A549 (cell line): ENCODE results near the gene DCAF6. TPM values are rescaled to one million over a fixed set of nuclear protein-coding genes. Genes with fewer than 3 reads are reported as not detected.

Experiments used
- ATAC-seq, 2 experiments: fragments of 200-7000 bp in 1 of 2; fragments of >200 bp in 1 of 2; cut with Nextera tagmentation in 1 of 2; cut with Tn5 transposase in 1 of 2; 3 replicates each; pipeline versions ENCODE4 v1.8.0 to v1.9.1; 2018 to 2020; ENCODE audit warnings: mild to moderate bottlenecking in 1 of 2, moderate library complexity in 1 of 2
- CTCF ChIA-PET: fragments of 300-600 bp; sonication (Branson Sonifier 250); formaldehyde crosslinking; extraction: SDS; loops from one replicate; lab custom pipeline; 2021; ENCODE audit warnings: antibody characterized with exemption, inconsistent platforms; lab: Yijun Ruan, JAX
- POLR2A ChIA-PET: fragments of 350-600 bp; formaldehyde crosslinking; extraction: SDS; loops from one replicate; lab custom pipeline; 2021; ENCODE audit warnings: antibody characterized with exemption, inconsistent platforms; lab: Yijun Ruan, JAX
- DNase-seq, 2 experiments: peaks; one replicate each; pipeline versions ENCODE4 v3.0.0 to v3.0.0-alpha.2; 2011 to 2016; ENCODE audit warnings: low read depth in 1 of 2, low spot score in 1 of 2
- FAIRE-seq: peaks from 2 replicates; lab custom pipeline; 2011; peaks lifted over from hg19 to GRCh38; lab: Jason Lieb, UNC
- H3K27ac ChIP-seq, 2 experiments: fragments of >200 bp; sonication (Bioruptor Twin); formaldehyde crosslinking; 3 replicates each; pipeline ENCODE4 v1.5.1; 2016 to 2017
- H3K4me1 ChIP-seq: fragments of >200 bp; sonication (Bioruptor Twin); formaldehyde crosslinking; 3 replicates; pipeline ENCODE4 v1.6.1; 2016
- H3K4me2 ChIP-seq: fragments of >200 bp; sonication (Bioruptor Twin); formaldehyde crosslinking; 3 replicates; pipeline ENCODE4 v1.6.1; 2016
- H3K4me3 ChIP-seq: fragments of >200 bp; sonication (Bioruptor Twin); formaldehyde crosslinking; 3 replicates; pipeline ENCODE4 v1.5.1; 2016
- H3K9me3 ChIP-seq: fragments of >200 bp; sonication (Bioruptor Twin); formaldehyde crosslinking; 3 replicates; pipeline ENCODE4 v1.6.1; 2016
- BHLHE40 ChIP-seq: IDR thresholded peaks from 2 replicates; pipeline ENCODE4 v1.6.1; 2012; ENCODE audit warnings: low read depth, low read length, inconsistent platforms
- CHD2 ChIP-seq: fragments of 150-350 bp; IDR thresholded peaks from 2 replicates; pipeline ENCODE4 v1.6.1; 2014; ENCODE audit warnings: low read length; ENCODE audit not compliant: partially characterized antibody
- CTCF ChIP-seq: fragments of >200 bp; sonication (Bioruptor Twin); formaldehyde crosslinking; IDR thresholded peaks from 3 replicates; pipeline ENCODE4 v1.5.1; 2016
- ELK1 ChIP-seq: fragments of 150-350 bp; IDR thresholded peaks from 2 replicates; pipeline ENCODE4 v1.6.1; 2014; ENCODE audit warnings: low read depth, mild to moderate bottlenecking, low read length
- EP300 ChIP-seq, 2 experiments: fragments of >200 bp; sonication (Bioruptor Twin); formaldehyde crosslinking; IDR thresholded peaks; 2 replicates in 1 of 2; 3 replicates in 1 of 2; pipeline ENCODE4 v1.6.1; 2016 to 2017
- FOSB ChIP-seq: fragments of 250-450 bp; sonication (Bioruptor Pico); IDR thresholded peaks from 2 replicates; pipeline ENCODE4 v1.5.0; 2020; ENCODE audit warnings: mild to moderate bottlenecking, moderate library complexity
- FOXS1 ChIP-seq: fragments of 250-450 bp; sonication (Bioruptor Pico); IDR thresholded peaks from 2 replicates; pipeline ENCODE4 v1.5.0; 2020; ENCODE audit warnings: mild to moderate bottlenecking, moderate library complexity
- HES2 ChIP-seq: fragments of >200 bp; sonication (Bioruptor Twin); formaldehyde crosslinking; IDR thresholded peaks from 2 replicates; pipeline ENCODE4 v1.6.1; 2016
- HOXA7 ChIP-seq: fragments of 250-450 bp; sonication (Bioruptor Pico); IDR thresholded peaks from 2 replicates; pipeline ENCODE4 v1.5.0; 2020; ENCODE audit warnings: mild to moderate bottlenecking, moderate library complexity
- HOXB13 ChIP-seq: fragments of 250-450 bp; sonication (Bioruptor Pico); IDR thresholded peaks from 2 replicates; pipeline ENCODE4 v1.5.0; 2020; ENCODE audit warnings: low read depth, mild to moderate bottlenecking, moderate library complexity
- KDM1A ChIP-seq: fragments of 200-600 bp; sonication (generic); IDR thresholded peaks from 2 replicates; pipeline ENCODE4 v1.6.1; 2016; ENCODE audit warnings: low read depth, mild to moderate bottlenecking
- KDM5A ChIP-seq: fragments of 200-600 bp; sonication (generic); IDR thresholded peaks from 2 replicates; pipeline ENCODE4 v1.6.1; 2016; ENCODE audit warnings: antibody characterized with exemption, mild to moderate bottlenecking
- MAX ChIP-seq: IDR thresholded peaks from 2 replicates; pipeline ENCODE4 v1.6.1; 2012
- NFE2L2 ChIP-seq: fragments of 150-350 bp; conservative IDR thresholded peaks from 2 replicates; pipeline ENCODE4 v1.6.1; 2014; ENCODE audit warnings: low read length
- RARB ChIP-seq: fragments of 250-450 bp; sonication (Bioruptor Pico); IDR thresholded peaks from 2 replicates; pipeline ENCODE4 v1.8.0; 2021; ENCODE audit warnings: mild to moderate bottlenecking, moderate library complexity
- RFX5 ChIP-seq: fragments of 450-650 bp; IDR thresholded peaks from 2 replicates; pipeline ENCODE4 v1.7.1; 2014; ENCODE audit warnings: antibody characterized with exemption, mild to moderate bottlenecking, moderate library complexity
- RNF2 ChIP-seq: fragments of 200-600 bp; sonication (generic); IDR thresholded peaks from 2 replicates; pipeline ENCODE4 v1.6.1; 2016; ENCODE audit warnings: low read depth, mild to moderate bottlenecking, antibody characterized with exemption, moderate library complexity, borderline replicate concordance
- SMC3 ChIP-seq: fragments of >200 bp; sonication (Bioruptor Twin); formaldehyde crosslinking; IDR thresholded peaks from 3 replicates; pipeline ENCODE4 v1.6.1; 2018; ENCODE audit warnings: inconsistent platforms
- TP53 ChIP-seq: fragments of 250-450 bp; sonication (Bioruptor Pico); IDR thresholded peaks from 2 replicates; pipeline ENCODE4 v1.5.0; 2021; ENCODE audit warnings: mild to moderate bottlenecking, moderate library complexity
- USF2 ChIP-seq: fragments of 450-650 bp; IDR thresholded peaks from 2 replicates; pipeline ENCODE4 v1.6.1; 2014; ENCODE audit warnings: antibody characterized with exemption
- ZFP36 ChIP-seq: fragments of 450-650 bp; IDR thresholded peaks from 2 replicates; pipeline ENCODE4 v1.6.1; 2014; ENCODE audit warnings: borderline replicate concordance; ENCODE audit not compliant: partially characterized antibody
- ZNF302 ChIP-seq: fragments of 250-450 bp; sonication (Bioruptor Pico); IDR thresholded peaks from 2 replicates; pipeline ENCODE4 v1.9.0; 2021; ENCODE audit warnings: inconsistent platforms, mild to moderate bottlenecking, moderate library complexity
- ZSCAN20 ChIP-seq: fragments of 250-450 bp; sonication (Bioruptor Pico); IDR thresholded peaks from 2 replicates; pipeline ENCODE4 v1.8.0; 2022; ENCODE audit warnings: mild to moderate bottlenecking, moderate library complexity
- WGBS: methylation state at CpG from one replicate; pipeline ENCODE4 v1.1.6; 2017; ENCODE audit errors: missing lambda C conversion rate; 5-methylcytosine and 5-hydroxymethylcytosine counted together
- polyA plus RNA-seq, 4 experiments: library from polyadenylated mRNA; depleted of rRNA in 3 of 4; stranded (reverse); fragments of >200 nt; fragmentation: RNase III in 1 of 4; extraction: RNeasy Plus Mini Kit Qiagen cat#74134 plus additional on column Dnase treatment in 1 of 4; gene quantifications; 2 replicates in 3 of 4; 3 replicates in 1 of 4; pipeline ENCODE4 v1.2.3, GENCODE V29; 2011 to 2017
- TF ChIP-seq, protein P1 (sequence below): IDR thresholded peaks from 2 replicates; pipeline ENCODE4 v1.6.1; 2012
- TF ChIP-seq, protein P2 (sequence below): fragments of 250-450 bp; sonication (Bioruptor Pico); IDR thresholded peaks from 2 replicates; pipeline ENCODE4 v1.5.0; 2020; ENCODE audit warnings: low read depth, mild to moderate bottlenecking, moderate library complexity

Gene DCAF6
- polyA plus RNA-seq, 2 of the 4 experiments (the other 2 are of a cell fraction) = 39.9 to 74.7 TPM

GRCh38 chr1:167910530-167910929, 26.0 kb upstream of the DCAF6 start (continued):
- no peak for TF ChIP-seq ELK1
- no peak for TF ChIP-seq ZFP36
- no peak for TF ChIP-seq BHLHE40

DNA sequence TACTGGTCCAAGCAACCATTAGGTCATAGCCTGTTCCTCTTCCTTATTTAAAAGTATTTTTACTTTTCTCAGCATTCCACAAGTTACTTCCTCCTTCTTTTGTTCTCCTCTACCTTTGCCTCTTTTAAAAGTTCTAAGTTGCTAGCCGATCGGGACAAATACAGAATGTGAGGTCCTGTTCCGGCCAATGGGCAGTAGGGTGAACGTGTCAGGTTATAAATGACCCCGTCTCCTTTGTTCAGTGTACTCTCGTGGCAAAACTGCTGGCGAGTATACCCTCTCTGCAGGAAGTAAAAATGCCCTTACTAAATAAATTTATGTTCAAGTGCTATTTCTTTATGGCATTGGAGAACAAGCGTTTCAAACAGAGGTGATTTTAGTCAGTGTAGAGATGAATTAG, 25.1 kb upstream of the DCAF6 start:
- DNase-seq (no peak), ATAC-seq (no peak), FAIRE-seq (no peak)
- TF ChIP-seq HES2 (no peak), ZSCAN20 (CRISPR knock-in tag) (no peak), FOXS1 (CRISPR knock-in tag) (no peak), HOXA7 (CRISPR knock-in tag) (no peak), KDM1A (no peak), RFX5 (no peak), FOSB (CRISPR knock-in tag) (no peak), NFE2L2 (no peak), TP53 (CRISPR knock-in tag) (no peak)
- TF ChIP-seq, protein P1, sequence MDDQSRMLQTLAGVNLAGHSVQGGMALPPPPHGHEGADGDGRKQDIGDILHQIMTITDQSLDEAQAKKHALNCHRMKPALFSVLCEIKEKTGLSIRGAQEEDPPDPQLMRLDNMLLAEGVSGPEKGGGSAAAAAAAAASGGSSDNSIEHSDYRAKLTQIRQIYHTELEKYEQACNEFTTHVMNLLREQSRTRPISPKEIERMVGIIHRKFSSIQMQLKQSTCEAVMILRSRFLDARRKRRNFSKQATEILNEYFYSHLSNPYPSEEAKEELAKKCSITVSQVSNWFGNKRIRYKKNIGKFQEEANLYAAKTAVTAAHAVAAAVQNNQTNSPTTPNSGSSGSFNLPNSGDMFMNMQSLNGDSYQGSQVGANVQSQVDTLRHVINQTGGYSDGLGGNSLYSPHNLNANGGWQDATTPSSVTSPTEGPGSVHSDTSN = no peak
- no peak overlapping the region for H3K27ac ChIP-seq
- H3K4me2 ChIP-seq = no peak overlapping the region
- H3K4me1 ChIP-seq = peaks cover under 1% of the 10 kb centered on the region; the same call in 1 of the 3 replicates
- ChIA-PET CTCF (no interaction called here), POLR2A (no interaction called here)
- 89% methylated on average over 8 of the region's 8 CpGs for WGBS
- H3K9me3 ChIP-seq = no peaks in the 10 kb centered on the region
- H3K4me3 ChIP-seq = no peak overlapping the region

- no peaks in the 10 kb centered on the region for H3K9me3 ChIP-seq
- FAIRE-seq (no peak), DNase-seq (no peak), ATAC-seq (no peak)
- ChIA-PET CTCF (no interaction called here), POLR2A (no interaction called here)
- H3K27ac ChIP-seq = no peak overlapping the region
- H3K4me3 ChIP-seq = no peak overlapping the region
- TF ChIP-seq EP300 (IDR thresholded peaks at IDR 0.05) (no peak), RNF2 (no peak), ZNF302 (CRISPR knock-in tag) (no peak), RFX5 (no peak), CTCF (no peak), USF2 (no peak), HOXB13 (CRISPR knock-in tag) (no peak), CHD2 (no peak), SMC3 (no peak), KDM5A (no peak), RARB (CRISPR knock-in tag) (no peak), MAX (no peak)
- TF ChIP-seq, protein P2, sequence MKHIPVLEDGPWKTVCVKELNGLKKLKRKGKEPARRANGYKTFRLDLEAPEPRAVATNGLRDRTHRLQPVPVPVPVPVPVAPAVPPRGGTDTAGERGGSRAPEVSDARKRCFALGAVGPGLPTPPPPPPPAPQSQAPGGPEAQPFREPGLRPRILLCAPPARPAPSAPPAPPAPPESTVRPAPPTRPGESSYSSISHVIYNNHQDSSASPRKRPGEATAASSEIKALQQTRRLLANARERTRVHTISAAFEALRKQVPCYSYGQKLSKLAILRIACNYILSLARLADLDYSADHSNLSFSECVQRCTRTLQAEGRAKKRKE (CRISPR knock-in tag) = no peak
- no peak overlapping the region for H3K4me2 ChIP-seq
- peaks cover 9% of the 10 kb centered on the region for H3K4me1 ChIP-seq
- 86% methylated on average over 7 of the region's 7 CpGs for WGBS
Observed at GRCh38 chr1:167912294-167912693, 24.2 kb upstream of the DCAF6 start.
